H1 (cell line): Measurements from ENCODE around the gene KLHL30. TPM values are rescaled to one million over a fixed set of nuclear protein-coding genes. Genes with fewer than 3 reads are reported as not detected.

ENCODE experiments used
- CTCF ChIA-PET: fragments of 300-600 bp; sonication (Branson Sonifier 250); formaldehyde crosslinking; loops from one replicate; lab custom pipeline; 2021; ENCODE audit not compliant: partially characterized antibody; lab: Charles Lee
- POLR2A ChIA-PET: fragments of 300-600 bp; sonication (Branson Sonifier 250); formaldehyde crosslinking; loops from one replicate; lab custom pipeline; 2021; ENCODE audit warnings: inconsistent platforms; ENCODE audit not compliant: partially characterized antibody; lab: Charles Lee
- DNase-seq, 2 experiments: peaks; one replicate each; pipeline versions ENCODE4 v3.0.0 to v3.0.0-alpha.2; 2010 to 2022; ENCODE audit warnings: low spot score in 2 of 2, low read depth in 1 of 2, mixed read lengths in 1 of 2
- FAIRE-seq: peaks from 2 replicates; lab custom pipeline; 2011; peaks lifted over from hg19 to GRCh38; lab: Jason Lieb, UNC
- H2AFZ ChIP-seq: 2 replicates; pipeline ENCODE4 v1.8.1; 2012; ENCODE audit warnings: low read length, inconsistent platforms
- H2AK5ac ChIP-seq: 2 replicates; pipeline ENCODE4 v1.6.1; 2013; ENCODE audit warnings: low read depth, low read length
- H2BK120ac ChIP-seq: replicated peaks from 2 replicates; pipeline ENCODE3; 2013; ENCODE audit warnings: low read depth, low read length, inconsistent platforms
- H2BK12ac ChIP-seq: 2 replicates; pipeline ENCODE4 v1.6.1; 2013; ENCODE audit warnings: low read depth, low read length
- H2BK15ac ChIP-seq: 2 replicates; pipeline ENCODE4 v1.6.1; 2013; ENCODE audit warnings: low read length
- H2BK20ac ChIP-seq: 2 replicates; pipeline ENCODE4 v1.6.1; 2013; ENCODE audit warnings: low read length
- H2BK5ac ChIP-seq: 2 replicates; pipeline ENCODE4 v1.6.1; 2013; ENCODE audit warnings: low read depth, low read length
- H3K14ac ChIP-seq: 2 replicates; pipeline ENCODE4 v1.6.1; 2013; ENCODE audit warnings: inconsistent platforms; ENCODE audit not compliant: insufficient read length
- H3K18ac ChIP-seq: 2 replicates; pipeline ENCODE4 v1.6.1; 2013; ENCODE audit warnings: low read length; ENCODE audit errors: extremely low read depth
- H3K23ac ChIP-seq: 2 replicates; pipeline ENCODE4 v1.6.1; 2013; ENCODE audit warnings: inconsistent platforms; ENCODE audit not compliant: insufficient read length
- H3K23me2 ChIP-seq: 2 replicates; pipeline ENCODE4 v1.6.1; 2013; ENCODE audit warnings: low read depth, low read length
- H3K27ac ChIP-seq: 2 replicates; pipeline ENCODE4 v1.6.1; 2011; ENCODE audit warnings: low read depth, low read length, inconsistent platforms
- H3K27me3 ChIP-seq, 4 experiments: replicated peaks in 1 of 4; 1 replicate in 1 of 4; 2 replicates in 3 of 4; pipeline versions ENCODE4 v1.6.1 to v1.8.1; 2011 to 2013; ENCODE audit warnings: low read length in 3 of 4, mild to moderate bottlenecking in 3 of 4, inconsistent platforms in 2 of 4, mixed read lengths in 2 of 4, moderate library complexity in 1 of 4; ENCODE audit not compliant: control insufficient read depth in 3 of 4, insufficient read depth in 3 of 4; ENCODE audit errors: extremely low read depth in 1 of 4
- H3K36me3 ChIP-seq, 4 experiments: 2 replicates each; pipeline versions ENCODE4 v1.6.1 to v1.8.1; 2011 to 2013; ENCODE audit warnings: mild to moderate bottlenecking in 4 of 4, low read length in 3 of 4, moderate library complexity in 2 of 4, control low read depth in 1 of 4, inconsistent platforms in 1 of 4; ENCODE audit not compliant: insufficient read depth in 4 of 4, control insufficient read depth in 2 of 4
- H3K4ac ChIP-seq: replicated peaks from 2 replicates; pipeline ENCODE3; 2013; ENCODE audit warnings: low read length, low read depth, mixed read lengths, inconsistent platforms; ENCODE audit not compliant: insufficient read length
- H3K4me1 ChIP-seq, 4 experiments: replicated peaks in 1 of 4; 1 replicate in 1 of 4; 2 replicates in 3 of 4; pipeline versions ENCODE4 v1.6.1 to v1.8.1; 2011 to 2013; ENCODE audit warnings: low read length in 3 of 4, inconsistent platforms in 2 of 4, mixed read lengths in 1 of 4; ENCODE audit not compliant: insufficient read depth in 4 of 4, control insufficient read depth in 3 of 4
- H3K4me2 ChIP-seq, 2 experiments: 2 replicates each; pipeline versions ENCODE4 v1.6.1 to v1.8.1; 2011 to 2013; ENCODE audit warnings: low read depth in 2 of 2, low read length in 2 of 2, control low read depth in 1 of 2, inconsistent platforms in 1 of 2, mild to moderate bottlenecking in 1 of 2; ENCODE audit not compliant: insufficient read depth in 1 of 2
- H3K4me3 ChIP-seq, 4 experiments: fragments of 200-600, 300-600 bp in 1 of 4; sonication (generic), shearing (Covaris generic), sonication (Bioruptor Twin) in 1 of 4; 2 replicates each; pipeline versions ENCODE4 v1.5.1 to v1.8.1; 2011 to 2016; ENCODE audit warnings: low read length in 4 of 4, low read depth in 3 of 4, control low read depth in 2 of 4, inconsistent platforms in 2 of 4, mild to moderate bottlenecking in 2 of 4, mixed read lengths in 1 of 4, moderate library complexity in 1 of 4; ENCODE audit not compliant: insufficient read depth in 2 of 4; ENCODE audit errors: extremely low read depth in 1 of 4
- H3K56ac ChIP-seq: replicated peaks from 2 replicates; pipeline ENCODE3; 2013; ENCODE audit warnings: low read depth, mild to moderate bottlenecking, mixed read lengths, low read length, inconsistent platforms; ENCODE audit not compliant: insufficient read length
- H3K79me1 ChIP-seq: 2 replicates; pipeline ENCODE4 v1.6.1; 2013; ENCODE audit warnings: low read depth, low read length, control low read depth
- H3K79me2 ChIP-seq, 2 experiments: 2 replicates each; pipeline versions ENCODE4 v1.6.1 to v1.8.1; 2012 to 2013; ENCODE audit warnings: low read length in 2 of 2, mild to moderate bottlenecking in 2 of 2, inconsistent platforms in 1 of 2; ENCODE audit not compliant: insufficient read depth in 2 of 2, control insufficient read depth in 1 of 2
- H3K9ac ChIP-seq, 4 experiments: replicated peaks in 1 of 4; 1 replicate in 1 of 4; 2 replicates in 3 of 4; pipeline versions ENCODE4 v1.6.1 to v1.8.1; 2011 to 2013; ENCODE audit warnings: low read depth in 3 of 4, low read length in 3 of 4, control low read depth in 2 of 4, mild to moderate bottlenecking in 2 of 4, moderate library complexity in 2 of 4, inconsistent platforms in 1 of 4; ENCODE audit errors: extremely low read depth in 1 of 4
- H3K9me3 ChIP-seq, 2 experiments: 2 replicates each; pipeline versions ENCODE4 v1.6.1 to v1.8.1; 2012 to 2013; ENCODE audit warnings: mild to moderate bottlenecking in 2 of 2, moderate library complexity in 2 of 2, control low read depth in 1 of 2, inconsistent platforms in 1 of 2, low read depth in 1 of 2, low read length in 1 of 2, mixed read lengths in 1 of 2; ENCODE audit not compliant: insufficient read depth in 2 of 2
- H4K20me1 ChIP-seq, 2 experiments: replicated peaks in 1 of 2; 2 replicates each; pipeline versions ENCODE3 to v1.8.1; 2011 to 2013; ENCODE audit warnings: inconsistent platforms in 2 of 2, low read length in 2 of 2, mild to moderate bottlenecking in 1 of 2; ENCODE audit not compliant: insufficient read depth in 2 of 2, control insufficient read depth in 1 of 2
- H4K5ac ChIP-seq: 2 replicates; pipeline ENCODE4 v1.6.1; 2013; ENCODE audit warnings: low read length, low read depth, mixed read lengths, inconsistent platforms; ENCODE audit not compliant: insufficient read length
- H4K8ac ChIP-seq: 2 replicates; pipeline ENCODE4 v1.8.0; 2013; ENCODE audit warnings: mild to moderate bottlenecking, moderate library complexity, low read length, inconsistent platforms; ENCODE audit not compliant: insufficient read depth; ENCODE audit errors: extremely low read depth
- H4K91ac ChIP-seq: replicated peaks from 2 replicates; pipeline ENCODE3; 2013; ENCODE audit warnings: low read length, mixed read lengths, inconsistent platforms; ENCODE audit not compliant: insufficient read length
- CHD1 ChIP-seq: IDR thresholded peaks from 2 replicates; pipeline ENCODE4 v1.6.1; 2012; ENCODE audit warnings: low read depth, low read length, improper control_type of control experiment
- EGR1 ChIP-seq: IDR thresholded peaks from 2 replicates; pipeline ENCODE4 v1.6.1; 2011; ENCODE audit warnings: low read depth, low read length, borderline replicate concordance
- EP300 ChIP-seq, 2 experiments: IDR thresholded peaks; 1 replicate in 1 of 2; 2 replicates in 1 of 2; pipeline ENCODE4 v1.6.1; 2011 to 2012; ENCODE audit warnings: low read depth in 2 of 2, low read length in 2 of 2, mild to moderate bottlenecking in 2 of 2, borderline replicate concordance in 1 of 2, inconsistent platforms in 1 of 2, moderate library complexity in 1 of 2
- GTF2F1 ChIP-seq: IDR thresholded peaks from 2 replicates; pipeline ENCODE4 v1.6.1; 2012; ENCODE audit warnings: low read depth, low read length, improper control_type of control experiment, borderline replicate concordance
- HDAC2 ChIP-seq, 2 experiments: fragments of 300-600 bp in 1 of 2; sonication (generic) in 1 of 2; IDR thresholded peaks; 2 replicates each; pipeline ENCODE4 v1.6.1; 2011 to 2012; ENCODE audit warnings: low read depth in 2 of 2, low read length in 2 of 2, mild to moderate bottlenecking in 2 of 2, moderate library complexity in 2 of 2, borderline replicate concordance in 1 of 2, inconsistent platforms in 1 of 2
- HDAC6 ChIP-seq: IDR thresholded peaks from one replicate; pipeline ENCODE4 v1.7.1; 2012; ENCODE audit warnings: low read depth, mild to moderate bottlenecking, inconsistent platforms, low read length, moderate library complexity
- KDM1A ChIP-seq: fragments of 200-600, 300-600 bp; sonication (generic); IDR thresholded peaks from 2 replicates; pipeline ENCODE4 v1.7.1; 2016; ENCODE audit warnings: mild to moderate bottlenecking, low read length, borderline replicate concordance
- POLR2A ChIP-seq, 2 experiments: IDR thresholded peaks; 1 replicate in 1 of 2; 2 replicates in 1 of 2; pipeline ENCODE4 v1.6.1; 2011; ENCODE audit warnings: low read depth in 2 of 2, low read length in 2 of 2, mild to moderate bottlenecking in 2 of 2; ENCODE audit errors: control extremely low read depth in 1 of 2
- RXRA ChIP-seq: IDR thresholded peaks from 2 replicates; pipeline ENCODE4 v1.6.1; 2011; ENCODE audit warnings: low read depth, mild to moderate bottlenecking, low read length, moderate library complexity; ENCODE audit not compliant: insufficient read depth
- SAP30 ChIP-seq: fragments of 300-600 bp; sonication (generic); IDR thresholded peaks from 2 replicates; pipeline ENCODE4 v1.7.1; 2012; ENCODE audit warnings: low read length, moderate library complexity, mild to moderate bottlenecking, inconsistent platforms; ENCODE audit not compliant: insufficient read depth, insufficient replicate concordance
- SIX5 ChIP-seq: IDR thresholded peaks from 2 replicates; pipeline ENCODE4 v1.6.1; 2011; ENCODE audit warnings: mild to moderate bottlenecking, low read depth, low read length
- SP2 ChIP-seq: IDR thresholded peaks from 2 replicates; pipeline ENCODE4 v1.6.1; 2012; ENCODE audit warnings: mild to moderate bottlenecking, low read length, inconsistent platforms
- SUZ12 ChIP-seq: fragments of 200-600 bp; sonication (generic); IDR thresholded peaks from 2 replicates; pipeline ENCODE4 v1.6.1; 2012; ENCODE audit warnings: mild to moderate bottlenecking, inconsistent platforms, low read length, moderate library complexity, mixed read lengths
- TCF12 ChIP-seq: IDR thresholded peaks from 2 replicates; pipeline ENCODE4 v1.6.1; 2011; ENCODE audit warnings: low read depth, mild to moderate bottlenecking, low read length
- WGBS, 2 experiments: shearing (Covaris generic) in 1 of 2; methylation state at CpG; one replicate each; pipeline versions ENCODE4 v1.1.6 to v1.1.7; 2013 to 2015; ENCODE audit warnings: low lambda C conversion rate in 2 of 2, mixed read lengths in 2 of 2, inconsistent platforms in 1 of 2, low coverage in 1 of 2, missing lambda C conversion rate in 1 of 2; ENCODE audit not compliant: insufficient replicate concordance in 2 of 2, insufficient coverage in 1 of 2, insufficient read length in 1 of 2; ENCODE audit errors: extremely low coverage in 1 of 2, missing lambda C conversion rate in 1 of 2; 5-methylcytosine and 5-hydroxymethylcytosine counted together
- polyA plus RNA-seq, 7 experiments: library from polyadenylated mRNA; depleted of rRNA in 3 of 7; stranded (reverse) in 5 of 7; unstranded in 2 of 7; fragments of >200 nt in 5 of 7; fragments of 200-250 nt in 2 of 7; gene quantifications; 1 replicate in 5 of 7; 2 replicates in 1 of 7; 4 replicates in 1 of 7; pipeline versions ENCODE4 v1.2.1 to v1.2.3, GENCODE V29; 2011 to 2013; ENCODE audit warnings: missing spikeins in 2 of 7, mixed read lengths in 2 of 7
- total RNA-seq: library from RNA; stranded (reverse); fragmentation: NEBNext Ultra II Directional; extraction: Animal tissue kit (Norgen Biotek cat#: 25700); gene quantifications from 2 replicates; pipeline ENCODE4 v1.2.1, GENCODE V29; 2021

The KLHL30 gene
- total and polyA plus RNA-seq, 2 of the 8 experiments (the other 6 are each of a cell fraction or from before 2014, with no cell fraction given), result not detected

DNA sequence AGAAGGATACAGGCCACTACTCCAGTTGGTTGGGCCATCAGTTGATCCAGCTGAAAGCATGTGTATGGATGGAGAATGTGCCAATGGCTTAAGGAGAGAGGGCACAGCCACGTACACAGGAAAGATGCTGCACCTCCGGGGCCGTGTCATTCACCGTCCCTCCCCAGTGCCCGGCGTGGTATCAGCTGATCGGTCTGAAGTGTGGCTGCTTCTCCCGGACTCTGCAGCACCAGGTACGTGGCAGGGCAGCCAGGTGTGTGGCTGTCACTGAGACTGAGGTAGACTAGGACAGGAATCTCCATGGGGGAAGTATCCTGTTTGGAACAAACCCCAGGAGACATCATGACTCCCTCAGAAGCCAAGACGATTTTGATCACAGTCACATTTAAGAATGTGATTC is 16.1 kb downstream of the KLHL30 start:
- no peak for FAIRE-seq
- H4K5ac ChIP-seq, result no peak overlapping the region
- H2BK15ac ChIP-seq, result no peak overlapping the region
- H2AK5ac ChIP-seq, result no peak overlapping the region; the same call in 1 of the 2 replicates
- POLR2A ChIA-PET, result interaction anchor here (1.6 kb wide), 1 partner anchor 9 kb away, joined by 4 read pairs; no protein-coding TSS in a partner anchor
- H3K23me2 ChIP-seq, result peaks cover 8% of the 10 kb centered on the region; the same call in 1 of the 2 replicates
- H2BK120ac ChIP-seq, result no peak overlapping the region
- H3K36me3 ChIP-seq, result no peaks in the 10 kb centered on the region
- no peaks in the 10 kb centered on the region for H3K79me2 ChIP-seq
- no peak overlapping the region for H3K23ac ChIP-seq
- H3K9ac ChIP-seq, result no peak overlapping the region
- 94% methylated on average over 10 of the region's 10 CpGs; no CpG with 5 or more reads in 1 of the 2 experiments for WGBS, 2 experiments
- peaks cover 0 to 23% (median 15%) of the 10 kb centered on the region in 4 experiments; a peak in 6 of 7 replicates for H3K27me3 ChIP-seq
- no peak overlapping the region for H4K91ac ChIP-seq
- H3K4me2 ChIP-seq, result no peak overlapping the region
- no peak overlapping the region for H4K8ac ChIP-seq
- CTCF ChIA-PET, result interaction anchor here (1.1 to 6.4 kb wide), 4 partner anchors 8 to 48 kb away, joined by 3 to 72 read pairs (median 5); partner anchors contain the start of gene KLHL30
- H3K4me3 ChIP-seq, result no peak overlapping the region
- TF ChIP-seq KDM1A, result no peak
- TF ChIP-seq GTF2F1, result no peak
- TF ChIP-seq POLR2A (IDR thresholded peaks at IDR 0.05; ENCODE audit: control extremely low read depth in 1 of 2, low read depth in 2 of 2, low read length in 2 of 2), result no peak
- no peak for TF ChIP-seq TCF12
- no peak for TF ChIP-seq HDAC6
- no peak for TF ChIP-seq SIX5
- no peak for TF ChIP-seq EGR1
- no peak for TF ChIP-seq RXRA
- TF ChIP-seq CHD1, result no peak
- TF ChIP-seq SP2, result no peak
- TF ChIP-seq HDAC2 (IDR thresholded peaks at IDR 0.05; ENCODE audit: borderline replicate concordance in 1 of 2, low read depth in 2 of 2, low read length in 2 of 2), result no peak
- TF ChIP-seq EP300 (IDR thresholded peaks at IDR 0.05; ENCODE audit: borderline replicate concordance in 1 of 2, low read depth in 2 of 2, low read length in 2 of 2), result no peak
- no peak for TF ChIP-seq SUZ12
- no peak for TF ChIP-seq SAP30
- TF ChIP-seq, all 59 proteins: peak for 0
- H2AFZ ChIP-seq, result no peak overlapping the region
- no peaks in the 10 kb centered on the region for H3K9me3 ChIP-seq
- H2BK20ac ChIP-seq, result no peak overlapping the region
- H3K27ac ChIP-seq, result no peak overlapping the region
- H3K56ac ChIP-seq, result no peak overlapping the region
- H3K14ac ChIP-seq, result no peak overlapping the region
- peaks cover 0 to 23% (median 9%) of the 10 kb centered on the region in 4 experiments; a peak in 6 of 7 replicates for H3K4me1 ChIP-seq
- H3K4ac ChIP-seq, result no peak overlapping the region
- no peak overlapping the region for H2BK12ac ChIP-seq
- H3K18ac ChIP-seq, result no peak overlapping the region
- H4K20me1 ChIP-seq, result peaks cover 0 to 1% of the 10 kb centered on the region in 2 experiments
- no peak for DNase-seq
- H3K79me1 ChIP-seq, result no peaks in the 10 kb centered on the region
- H2BK5ac ChIP-seq, result no peak overlapping the region
